ENCODE results near the gene KLK14.

The KLK14 gene

DNA sequence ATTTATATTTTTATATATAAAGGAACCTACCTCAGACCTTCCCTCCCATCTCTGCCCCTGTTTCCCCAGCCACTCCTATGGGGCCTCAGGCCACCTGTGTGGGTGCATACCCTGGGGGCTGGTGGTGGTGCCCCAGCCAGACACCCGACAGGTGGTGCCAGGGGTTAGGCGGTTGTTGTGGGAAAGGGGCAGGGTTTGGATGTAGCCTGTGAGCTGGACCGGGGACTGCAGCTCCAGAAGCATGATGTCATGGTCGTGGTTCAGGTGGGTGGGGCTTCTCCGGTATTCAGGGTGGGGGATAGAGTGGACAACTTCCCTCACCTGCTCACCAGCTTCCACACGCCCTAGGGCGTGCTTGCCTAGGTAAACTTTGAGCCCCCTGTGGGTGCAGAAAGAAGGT, 23.0 kb downstream of the KLK14 start:
- TF ChIP-seq, protein P1, sequence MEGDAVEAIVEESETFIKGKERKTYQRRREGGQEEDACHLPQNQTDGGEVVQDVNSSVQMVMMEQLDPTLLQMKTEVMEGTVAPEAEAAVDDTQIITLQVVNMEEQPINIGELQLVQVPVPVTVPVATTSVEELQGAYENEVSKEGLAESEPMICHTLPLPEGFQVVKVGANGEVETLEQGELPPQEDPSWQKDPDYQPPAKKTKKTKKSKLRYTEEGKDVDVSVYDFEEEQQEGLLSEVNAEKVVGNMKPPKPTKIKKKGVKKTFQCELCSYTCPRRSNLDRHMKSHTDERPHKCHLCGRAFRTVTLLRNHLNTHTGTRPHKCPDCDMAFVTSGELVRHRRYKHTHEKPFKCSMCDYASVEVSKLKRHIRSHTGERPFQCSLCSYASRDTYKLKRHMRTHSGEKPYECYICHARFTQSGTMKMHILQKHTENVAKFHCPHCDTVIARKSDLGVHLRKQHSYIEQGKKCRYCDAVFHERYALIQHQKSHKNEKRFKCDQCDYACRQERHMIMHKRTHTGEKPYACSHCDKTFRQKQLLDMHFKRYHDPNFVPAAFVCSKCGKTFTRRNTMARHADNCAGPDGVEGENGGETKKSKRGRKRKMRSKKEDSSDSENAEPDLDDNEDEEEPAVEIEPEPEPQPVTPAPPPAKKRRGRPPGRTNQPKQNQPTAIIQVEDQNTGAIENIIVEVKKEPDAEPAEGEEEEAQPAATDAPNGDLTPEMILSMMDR (IDR thresholded peaks at IDR 0.05), result no peak

DNA sequence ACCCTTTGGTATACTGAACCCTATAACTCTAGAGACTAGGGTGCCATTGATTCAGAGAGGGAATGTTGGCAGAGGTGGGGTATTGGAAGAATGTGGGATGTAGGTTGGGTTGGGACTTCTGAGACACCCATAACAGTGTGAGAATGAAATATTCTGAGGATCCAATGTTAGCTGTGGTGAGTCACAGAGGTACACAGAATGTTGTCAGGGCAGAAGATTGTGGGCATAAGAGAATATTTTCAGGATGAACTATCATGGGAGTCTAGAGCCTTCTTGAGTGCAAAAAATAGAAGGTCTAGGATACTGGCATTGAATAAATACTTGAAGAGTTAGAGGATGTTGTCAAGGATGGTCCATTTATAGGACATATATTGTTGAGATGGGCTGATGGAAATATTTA, 26.8 kb downstream of the KLK14 start:
- TF ChIP-seq, protein P1 (IDR thresholded peaks at IDR 0.05), result no peak

DNA sequence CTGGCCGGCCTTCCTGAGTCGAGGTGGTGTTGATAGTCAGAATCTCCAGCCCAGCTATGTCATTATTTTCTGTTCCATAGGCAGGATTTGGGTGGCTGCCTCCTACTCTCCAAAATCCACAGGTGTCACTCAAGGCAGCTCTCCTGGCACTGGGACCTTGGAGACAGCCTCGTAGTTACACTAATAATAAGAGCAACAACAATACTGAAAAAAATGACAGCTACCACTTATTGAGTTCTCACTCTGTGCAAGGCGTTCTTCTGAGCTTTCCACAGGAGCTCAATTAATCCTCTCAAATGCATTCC, 35.7 kb downstream of the KLK14 start:
- TF ChIP-seq, protein P1 (IDR thresholded peaks at IDR 0.05), result no peak

DNA sequence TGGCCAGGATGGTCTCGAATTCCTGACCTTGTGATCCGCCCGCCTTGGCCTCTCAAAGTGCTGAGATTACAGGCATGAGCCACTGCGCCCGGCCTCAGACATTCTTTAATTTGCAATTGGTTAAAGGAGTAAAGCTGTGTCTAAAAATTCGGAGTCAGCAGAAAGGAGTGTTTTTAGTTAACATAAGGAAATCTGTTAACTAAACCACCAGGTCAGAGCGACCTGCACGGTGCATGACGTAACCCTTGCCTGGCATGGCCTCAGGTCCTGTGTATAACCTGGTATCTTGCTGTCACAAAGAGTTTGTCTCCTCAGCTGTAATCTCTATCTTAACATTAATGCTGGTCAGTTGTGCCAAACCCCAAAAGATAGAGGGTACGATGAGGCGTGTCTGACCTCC, 38.4 kb downstream of the KLK14 start:
- TF ChIP-seq, protein P1 (IDR thresholded peaks at IDR 0.05), result no peak

DNA sequence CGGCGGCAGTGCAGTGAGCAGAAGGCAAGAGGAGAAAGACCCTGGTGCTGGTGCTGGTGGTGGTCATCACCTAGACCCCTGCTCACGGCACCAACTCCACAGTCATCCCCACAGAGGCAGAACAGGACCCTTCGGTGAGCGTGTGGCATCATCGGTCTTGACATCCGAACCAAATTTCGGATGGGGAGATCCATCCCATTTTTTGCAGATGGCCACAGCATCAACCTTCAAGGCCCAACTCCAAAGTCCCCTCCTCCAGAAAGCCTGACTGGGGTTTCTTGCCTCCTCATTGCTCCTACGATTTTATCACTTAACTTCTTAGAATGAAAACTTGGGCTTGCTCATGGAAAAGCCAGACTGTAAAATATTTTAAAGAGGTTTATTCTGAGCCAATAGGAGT, 39.2 kb downstream of the KLK14 start:
- TF ChIP-seq, protein P1 (IDR thresholded peaks at IDR 0.05), result no peak

DNA sequence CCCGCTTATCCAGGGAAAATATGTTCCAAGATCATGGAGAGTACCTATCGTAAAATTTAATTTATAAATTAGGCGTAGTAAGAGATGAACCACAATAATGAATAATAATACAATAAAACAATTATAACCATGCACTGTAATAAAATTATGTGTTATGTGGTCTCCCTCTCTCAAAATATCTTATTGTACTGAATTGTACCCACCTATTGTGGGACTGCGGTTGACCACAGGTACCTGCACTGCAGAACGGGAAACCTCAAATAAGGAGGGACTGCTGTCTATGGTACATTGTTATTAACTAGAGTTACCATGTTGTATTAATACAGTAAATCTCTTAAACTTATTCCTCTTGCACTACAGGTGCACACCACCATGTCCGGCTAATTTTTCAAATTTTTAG, 42.5 kb downstream of the KLK14 start:
- TF ChIP-seq, protein P1 (IDR thresholded peaks at IDR 0.05), result no peak

DNA sequence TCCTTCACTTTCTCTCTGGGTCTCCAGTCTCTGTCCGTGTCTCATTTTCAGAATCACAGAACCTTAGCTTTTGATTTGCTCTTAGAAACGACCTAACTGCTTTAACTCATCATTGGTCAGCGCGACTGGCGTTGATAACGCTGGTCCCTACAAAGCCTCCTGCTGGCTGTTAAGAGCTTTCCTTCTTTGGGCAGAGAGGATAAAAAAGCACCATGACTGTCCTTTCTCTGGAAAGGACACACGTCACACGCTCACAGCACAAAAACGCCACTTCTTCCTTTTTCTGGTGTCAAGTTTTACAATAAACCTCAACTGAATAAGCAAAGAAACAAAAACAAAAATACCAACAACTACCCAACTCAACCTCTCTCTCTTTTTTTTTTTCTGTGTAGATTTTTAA, 46.2 kb downstream of the KLK14 start:
- TF ChIP-seq, protein P1 (IDR thresholded peaks at IDR 0.05), result no peak

DNA sequence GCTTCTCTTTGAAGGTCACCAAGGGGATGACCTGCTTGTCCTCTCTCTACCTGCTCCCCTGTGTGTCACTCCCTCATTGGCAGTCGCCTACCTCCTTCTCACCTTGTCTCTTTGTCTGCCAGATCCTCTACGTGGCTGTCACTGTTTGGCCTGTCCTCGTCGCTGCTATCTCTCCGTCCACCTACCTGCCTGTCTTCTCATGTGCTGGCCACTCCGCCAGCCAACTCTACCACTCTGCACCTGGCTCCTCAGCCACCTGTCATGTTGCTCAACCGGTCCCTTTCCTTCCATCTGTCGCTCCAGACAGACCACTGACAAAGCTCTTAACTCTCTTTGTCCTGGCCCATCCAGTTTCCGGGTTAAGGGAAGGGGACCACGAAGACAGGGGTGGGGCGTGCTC, 48.0 kb downstream of the KLK14 start, which contains the start of gene KLK12:
TSS of gene KLK12 (minus strand) at position 299 of the 400 bp plus-strand sequence. CDS start 381 bp downstream, outside the sequence.
- TF ChIP-seq, protein P1 (IDR thresholded peaks at IDR 0.05), result no peak

Measured in LNCAP (cell line).